Neuronal stem cell (in vitro differentiated cells): Measurements from ENCODE around the gene TPI1.

Source experiments
- DNase-seq: peaks from one replicate; pipeline ENCODE4 v3.0.0-alpha.2; 2013; ENCODE audit warnings: low spot score
- H2AFZ ChIP-seq: one replicate; pipeline ENCODE4 v1.6.1; 2013; ENCODE audit warnings: mild to moderate bottlenecking, low read length, inconsistent platforms
- H2AK5ac ChIP-seq: 2 replicates; pipeline ENCODE4 v1.6.1; 2013; ENCODE audit warnings: low read depth, mild to moderate bottlenecking, inconsistent platforms, low read length, moderate library complexity, mixed read lengths
- H2BK120ac ChIP-seq: 2 replicates; pipeline ENCODE4 v1.6.1; 2013; ENCODE audit warnings: low read depth, mild to moderate bottlenecking, inconsistent platforms, low read length, moderate library complexity, mixed read lengths
- H2BK12ac ChIP-seq: one replicate; pipeline ENCODE4 v1.6.1; 2013; ENCODE audit warnings: low read length, inconsistent platforms
- H2BK15ac ChIP-seq: 2 replicates; pipeline ENCODE4 v1.6.1; 2013; ENCODE audit warnings: mild to moderate bottlenecking, low read length, inconsistent platforms, mixed read lengths
- H2BK5ac ChIP-seq: one replicate; pipeline ENCODE4 v1.6.1; 2013; ENCODE audit warnings: inconsistent platforms, mild to moderate bottlenecking, low read length, moderate library complexity
- H3K14ac ChIP-seq: one replicate; pipeline ENCODE4 v1.6.1; 2013; ENCODE audit warnings: low read length, inconsistent platforms
- H3K18ac ChIP-seq: 2 replicates; pipeline ENCODE4 v1.6.1; 2013; ENCODE audit warnings: low read length, inconsistent platforms
- H3K23ac ChIP-seq: 2 replicates; pipeline ENCODE4 v1.6.1; 2013; ENCODE audit warnings: low read depth, mild to moderate bottlenecking, mixed read lengths, low read length, inconsistent platforms; ENCODE audit not compliant: poor library complexity
- H3K27ac ChIP-seq: replicated peaks from 3 replicates; pipeline ENCODE4 v1.5.1; 2013; ENCODE audit warnings: low read length, inconsistent platforms
- H3K27me3 ChIP-seq, 3 experiments: 2 replicates each; pipeline ENCODE4 v1.6.1; 2013; ENCODE audit warnings: low read length in 3 of 3, mild to moderate bottlenecking in 2 of 3, inconsistent platforms in 1 of 3, low read depth in 1 of 3, mixed read lengths in 1 of 3, moderate library complexity in 1 of 3; ENCODE audit not compliant: control insufficient read depth in 3 of 3, insufficient read depth in 3 of 3
- H3K36me3 ChIP-seq, 2 donors: replicated peaks in 1 of 2; 2 replicates each; pipeline ENCODE4 v1.6.1; 2013; ENCODE audit warnings: low read length in 2 of 2; ENCODE audit not compliant: control insufficient read depth in 2 of 2, insufficient read depth in 2 of 2
- H3K4ac ChIP-seq: 2 replicates; pipeline ENCODE4 v1.6.1; 2013; ENCODE audit warnings: inconsistent platforms, mild to moderate bottlenecking, low read length, moderate library complexity
- H3K4me1 ChIP-seq, 2 donors: 1 replicate in 1 of 2; 2 replicates in 1 of 2; pipeline ENCODE4 v1.6.1; 2013; ENCODE audit warnings: low read length in 2 of 2, low read depth in 1 of 2; ENCODE audit not compliant: control insufficient read depth in 2 of 2, insufficient read depth in 1 of 2
- H3K4me2 ChIP-seq: one replicate; pipeline ENCODE4 v1.6.1; 2013; ENCODE audit warnings: mild to moderate bottlenecking, low read length, inconsistent platforms; ENCODE audit not compliant: insufficient read depth, poor library complexity, severe bottlenecking
- H3K4me3 ChIP-seq, 2 donors: 2 replicates each; pipeline ENCODE4 v1.5.1; 2013; ENCODE audit warnings: low read length in 2 of 2, mild to moderate bottlenecking in 2 of 2, inconsistent platforms in 1 of 2, moderate library complexity in 1 of 2
- H3K79me1 ChIP-seq: one replicate; pipeline ENCODE4 v1.6.1; 2013; ENCODE audit warnings: low read depth, mild to moderate bottlenecking, inconsistent platforms, low read length, moderate library complexity
- H3K9ac ChIP-seq: one replicate; pipeline ENCODE4 v1.6.1; 2013; ENCODE audit warnings: mild to moderate bottlenecking, low read depth, low read length, inconsistent platforms; ENCODE audit not compliant: poor library complexity
- H3K9me3 ChIP-seq, 2 donors: replicated peaks in 1 of 2; 2 replicates each; pipeline versions ENCODE3 to v1.6.1; 2013; ENCODE audit warnings: low read length in 2 of 2, mild to moderate bottlenecking in 2 of 2, inconsistent platforms in 1 of 2, low read depth in 1 of 2, mixed read lengths in 1 of 2, moderate library complexity in 1 of 2; ENCODE audit not compliant: control insufficient read depth in 2 of 2, insufficient read depth in 1 of 2
- H4K8ac ChIP-seq: one replicate; pipeline ENCODE4 v1.6.1; 2013; ENCODE audit warnings: low read depth, mild to moderate bottlenecking, inconsistent platforms, low read length, moderate library complexity
- H4K91ac ChIP-seq: one replicate; pipeline ENCODE4 v1.6.1; 2013; ENCODE audit warnings: low read length, low read depth, mild to moderate bottlenecking, inconsistent platforms; ENCODE audit not compliant: poor library complexity
- WGBS, 2 donors: extraction: QIAGEN DNeasy Blood & Tissue Kit; methylation state at CpG; one replicate each; pipeline ENCODE4 v1.1.7; 2013; ENCODE audit warnings: missing lambda C conversion rate in 2 of 2, mixed read lengths in 1 of 2; ENCODE audit not compliant: insufficient read length in 2 of 2, insufficient replicate concordance in 1 of 2; ENCODE audit errors: extremely low coverage in 2 of 2; 5-methylcytosine and 5-hydroxymethylcytosine counted together

The TPI1 gene

GRCh38 chr12:6851153-6851920 lies 16.0 kb upstream of the TPI1 start, which contains the start of gene CDCA3:
TSS of gene CDCA3 (minus strand) at chr12:6851286. CDS start at chr12:6850952, 334 bp downstream.
- Histone ChIP-seq H3K4me2 (peak within 1 kb of the TSS; percentile 76), H3K9ac (peak within 1 kb of the TSS; percentile 94), H2AFZ (peak within 1 kb of the TSS; percentile 89), H3K18ac (peak within 1 kb of the TSS; percentile 96), H3K23ac (peak within 1 kb of the TSS; percentile 31), H3K4me3 (peak within 1 kb of the TSS; percentile 77 to 92), H4K91ac (no peak within 1 kb of the TSS), H3K4me1 (peaks cover 10 to 17% of the 10 kb centered on the region in 2 donors), H3K36me3 (peaks cover 38 to 75% of the 10 kb centered on the region in 2 donors), H3K79me1 (peaks cover 13% of the 10 kb centered on the region), H2BK12ac (peak within 1 kb of the TSS; percentile 24), H2BK120ac (no peak within 1 kb of the TSS), H4K8ac (no peak within 1 kb of the TSS), H2BK15ac (no peak within 1 kb of the TSS), H3K14ac (peak within 1 kb of the TSS; percentile 25), H2BK5ac (peak within 1 kb of the TSS; percentile 90), H3K9me3 (no peaks in the 10 kb centered on the region), H3K27ac (peak within 1 kb of the TSS; percentile 81), H2AK5ac (peak within 1 kb of the TSS; percentile 64), H3K4ac (no peak within 1 kb of the TSS), H3K27me3 (no peaks in the 10 kb centered on the region)
- DNase-seq: peak; percentile 95
- WGBS, 2 donors: no CpG with 5 or more reads among the region's 37 CpGs

DNA sequence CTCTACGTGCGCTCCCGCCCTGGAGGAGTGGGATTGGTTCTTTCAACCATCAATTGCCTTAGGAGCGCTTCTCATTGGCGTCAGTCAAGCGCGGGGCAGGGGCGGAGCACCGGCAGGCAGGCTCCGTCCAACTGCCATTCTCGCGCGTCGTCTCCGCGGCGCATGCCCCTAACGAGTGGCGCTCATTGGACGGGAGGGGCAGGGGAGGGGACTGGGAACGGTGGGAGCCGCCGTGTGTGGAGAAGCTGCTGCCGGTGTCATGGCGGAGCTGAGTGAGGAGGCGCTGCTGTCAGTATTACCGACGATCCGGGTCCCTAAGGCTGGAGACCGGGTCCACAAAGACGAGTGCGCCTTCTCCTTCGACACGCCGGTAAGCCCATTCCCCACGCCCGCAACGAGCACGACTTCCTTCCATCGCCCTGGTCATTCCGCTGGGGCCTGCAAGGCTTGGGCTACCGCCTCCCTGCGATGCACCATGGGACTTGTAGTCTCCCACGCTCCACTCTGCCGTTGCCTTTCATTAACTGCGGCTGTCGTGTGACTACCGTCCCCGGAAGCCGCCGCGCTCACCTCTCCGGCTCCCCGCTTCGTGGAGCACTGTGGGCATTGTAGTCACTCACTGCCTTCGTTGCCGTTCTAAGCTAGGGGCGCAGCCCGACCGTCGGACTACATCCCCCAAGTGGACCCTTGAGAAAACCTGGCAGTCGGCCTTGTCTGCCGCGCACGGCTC lies 15.2 kb upstream of the TPI1 start, which contains the start of gene USP5:
TSS of gene USP5 (plus strand) at position 230 of the 730 bp plus-strand sequence. CDS start at position 260, 30 bp downstream.
- Histone ChIP-seq H3K4me1 (peaks cover 10 to 17% of the 10 kb centered on the region in 2 donors), H3K4ac (no peak within 1 kb of the TSS), H2AK5ac (peak within 1 kb of the TSS; percentile 64), H3K79me1 (peaks cover 13% of the 10 kb centered on the region), H2BK5ac (peak within 1 kb of the TSS; percentile 90), H3K23ac (peak within 1 kb of the TSS; percentile 31), H3K4me3 (peak within 1 kb of the TSS; percentile 77 to 92), H4K91ac (no peak within 1 kb of the TSS), H3K27ac (peak within 1 kb of the TSS; percentile 81), H3K14ac (peak within 1 kb of the TSS; percentile 25), H2AFZ (peak within 1 kb of the TSS; percentile 89), H3K9ac (peak within 1 kb of the TSS; percentile 94), H4K8ac (no peak within 1 kb of the TSS), H3K36me3 (peaks cover 35 to 75% of the 10 kb centered on the region in 2 donors), H3K18ac (peak within 1 kb of the TSS; percentile 96), H2BK15ac (no peak within 1 kb of the TSS), H2BK120ac (no peak within 1 kb of the TSS), H2BK12ac (peak within 1 kb of the TSS; percentile 24), H3K9me3 (no peaks in the 10 kb centered on the region), H3K4me2 (peak within 1 kb of the TSS; percentile 88), H3K27me3 (no peaks in the 10 kb centered on the region)
- peak; percentile 99 for DNase-seq
- no CpG with 5 or more reads among the region's 65 CpGs for WGBS, 2 donors

DNA sequence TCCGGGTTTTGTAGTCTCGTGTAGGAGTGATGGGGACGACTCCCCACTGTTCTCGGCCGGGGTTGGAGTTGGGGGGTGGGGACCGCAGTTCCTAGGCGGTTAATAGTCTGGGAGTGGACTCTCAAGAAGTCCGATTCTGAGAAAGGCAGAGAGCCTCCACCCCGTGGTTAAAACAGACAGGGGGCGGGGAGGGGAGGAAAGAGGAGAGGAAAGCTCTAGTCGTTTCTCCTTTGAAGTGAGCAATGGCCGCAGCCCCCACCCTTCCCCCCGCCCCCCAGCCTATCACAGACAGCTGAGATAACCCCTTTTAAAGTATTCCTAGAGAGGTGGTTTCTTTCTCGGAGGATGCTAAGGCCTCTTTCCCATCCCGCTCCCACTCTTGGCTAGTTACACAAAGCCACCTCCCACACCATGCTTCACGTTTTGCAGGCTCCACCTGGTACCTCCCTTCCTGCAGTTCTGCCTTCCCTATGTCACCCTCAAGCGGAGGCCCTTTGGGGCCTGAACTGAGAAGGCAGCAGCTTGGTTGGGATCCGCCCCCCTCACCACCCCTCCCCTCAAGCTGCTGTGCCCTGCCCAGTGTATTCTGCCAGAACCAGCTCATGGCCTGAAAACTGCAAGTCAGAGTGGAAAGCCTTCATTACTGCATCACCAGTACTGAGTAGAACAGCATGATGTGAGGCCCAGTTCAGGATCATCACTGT lies 14.5 kb upstream of the TPI1 start:
- Histone ChIP-seq H3K4ac (no peak overlapping the region), H3K4me1 (peaks cover 10 to 17% of the 10 kb centered on the region in 2 donors), H3K27me3 (no peaks in the 10 kb centered on the region), H2BK12ac (no peak overlapping the region), H3K27ac (peak overlapping the region; percentile 37), H4K91ac (no peak overlapping the region), H3K18ac (no peak overlapping the region), H2BK5ac (no peak overlapping the region), H3K14ac (peak overlapping the region; percentile 5), H2BK15ac (no peak overlapping the region), H3K36me3 (peaks cover 36 to 75% of the 10 kb centered on the region in 2 donors), H3K79me1 (peaks cover 13% of the 10 kb centered on the region), H2BK120ac (no peak overlapping the region), H3K4me2 (peak overlapping the region; percentile 88), H3K23ac (no peak overlapping the region), H2AK5ac (no peak overlapping the region), H4K8ac (no peak overlapping the region), H3K9ac (peak overlapping the region; percentile 80), H3K9me3 (no peaks in the 10 kb centered on the region), H2AFZ (peak overlapping the region; percentile 80), H3K4me3 (peak overlapping the region; percentile 77 to 82)
- no CpG with 5 or more reads among the region's 18 CpGs for WGBS, 2 donors
- no peak for DNase-seq
